Activated T-cell treated with anti-CD3 and anti-CD28 coated beads, Interleukin-2, amount 50 U/mL, for 48 hours (primary cell): ENCODE data around the gene SLC6A7.
"Not testable (repeated sequence)": the region's sequence is repeated elsewhere in the genome, so short reads cannot be mapped to it uniquely, and the experiment has no call there.

Experiments used
- DNase-seq, 2 experiments: peaks; one replicate each; pipeline ENCODE4 v3.0.0-alpha.2; 2020

The SLC6A7 gene

GRCh38 chr5:150222906-150223305 is 33.0 kb downstream of the SLC6A7 start:
- no peak for DNase-seq

DNA sequence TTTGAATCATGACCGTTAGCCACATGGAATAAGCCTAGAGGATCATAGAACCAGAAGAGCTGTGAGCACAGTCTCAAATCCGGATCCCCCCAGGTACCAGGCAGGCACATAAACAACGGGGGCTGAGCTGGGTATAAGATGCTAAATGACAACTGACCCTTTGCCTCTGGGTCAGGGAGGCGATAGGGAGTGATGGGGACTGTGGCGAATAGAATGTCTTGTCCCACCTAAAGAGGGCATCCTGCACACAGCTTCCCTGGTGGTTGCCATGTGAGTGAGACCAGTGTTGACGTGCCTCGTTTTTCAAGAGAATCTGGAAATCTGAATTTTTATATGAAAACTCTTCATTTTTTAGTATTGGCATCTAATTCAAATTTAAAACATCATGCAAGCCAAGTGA is 33.6 kb downstream of the SLC6A7 start:
- no peak for DNase-seq

DNA sequence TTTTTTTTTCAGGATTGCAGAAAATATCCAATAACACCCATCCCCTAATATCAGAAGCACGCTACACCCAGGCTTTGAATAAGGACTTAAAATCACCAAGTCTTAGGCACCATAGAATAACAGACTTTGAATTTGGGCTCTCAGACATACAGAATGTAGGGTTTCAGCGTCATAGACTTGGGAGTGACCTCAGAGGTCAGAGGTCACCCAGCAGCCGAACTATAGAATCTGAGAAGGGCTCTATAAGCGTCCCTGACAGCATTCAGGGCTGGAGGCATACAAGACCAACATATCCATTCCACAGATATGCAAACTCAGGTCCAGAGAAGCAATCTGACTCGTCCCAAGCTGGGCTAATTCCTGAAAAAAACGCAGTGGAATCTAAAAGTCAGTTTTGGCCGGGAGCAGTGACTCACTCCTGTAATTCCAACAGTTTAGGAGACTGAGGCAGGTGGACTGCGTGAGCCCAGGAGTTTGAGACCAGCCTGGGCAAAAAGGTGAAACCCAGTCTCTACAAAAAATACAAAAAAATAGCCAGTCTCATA is 34.7 kb downstream of the SLC6A7 start:
- no peak for DNase-seq

GRCh38 chr5:150227036-150227435 is 37.2 kb downstream of the SLC6A7 start:
- DNase-seq: no peak

DNA sequence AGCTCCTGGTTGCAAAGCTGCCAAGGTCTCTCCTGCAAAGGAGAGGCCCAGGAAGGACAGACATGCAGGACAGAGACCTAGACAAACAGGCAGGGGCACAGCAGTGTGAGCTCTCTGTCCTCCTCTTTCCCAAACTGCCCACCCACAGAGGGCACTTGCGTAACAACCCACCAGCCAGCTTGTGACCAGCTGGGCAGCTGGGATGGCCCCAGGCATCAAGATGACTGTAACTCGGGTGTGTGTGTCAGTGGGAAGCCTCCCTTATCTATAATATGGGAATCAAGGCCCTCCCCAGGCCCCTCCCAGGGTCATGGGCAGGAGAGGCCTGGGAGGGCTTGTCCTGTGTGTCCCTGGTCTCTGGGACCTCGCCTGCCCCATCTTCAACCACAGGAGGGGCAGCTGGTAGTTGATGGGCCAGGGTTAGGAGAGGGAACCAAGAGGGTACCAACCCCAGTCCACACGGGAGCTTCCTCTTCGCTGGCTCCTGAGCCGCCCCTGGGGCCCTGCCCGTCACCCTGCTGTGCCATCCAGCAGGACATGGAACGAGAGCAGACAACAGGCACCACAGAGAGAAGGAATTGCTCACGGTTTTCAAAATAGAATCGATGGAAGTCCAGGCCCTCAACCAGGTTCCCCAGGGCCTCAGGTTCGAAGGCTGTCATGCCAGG is 37.9 kb downstream of the SLC6A7 start:
- DNase-seq: no peak

DNA sequence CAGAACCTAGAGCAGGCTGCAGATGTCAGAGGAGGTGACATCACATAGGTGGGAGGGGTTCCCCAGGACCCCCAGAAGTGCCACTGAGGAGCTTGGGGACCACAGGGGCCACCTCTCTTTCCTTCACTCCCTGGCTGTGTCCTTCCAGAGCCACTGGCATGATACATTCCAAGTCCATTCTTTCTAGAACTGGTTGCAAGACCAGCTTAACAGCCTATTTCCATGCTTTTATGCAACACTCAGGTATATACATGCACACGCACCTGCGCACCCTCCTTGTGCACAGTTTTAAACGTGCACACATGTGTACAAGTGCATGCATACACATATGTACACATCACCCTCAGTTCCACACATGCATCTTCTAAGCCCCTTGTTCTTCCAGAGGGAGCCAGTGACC is 39.7 kb downstream of the SLC6A7 start:
- no peak for DNase-seq

DNA sequence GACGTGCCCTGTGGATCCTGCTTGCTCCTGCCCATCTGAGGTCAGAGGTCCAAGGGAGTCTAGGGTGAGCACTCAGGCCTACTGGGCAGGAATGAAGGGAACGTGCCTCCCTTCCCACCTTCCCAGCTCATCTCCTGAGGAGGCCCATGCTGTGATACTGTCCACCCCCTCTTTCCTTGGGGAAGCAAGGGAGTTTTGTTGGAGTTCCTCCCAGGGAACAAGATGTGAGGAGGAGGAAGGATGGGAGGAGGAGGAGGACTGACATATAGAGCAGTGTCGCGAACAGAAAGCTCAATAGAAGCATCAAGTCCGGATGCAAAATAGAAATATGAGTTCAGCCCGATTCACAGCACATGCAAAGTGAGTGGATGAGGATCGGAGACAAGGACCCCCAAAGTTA is 41.0 kb downstream of the SLC6A7 start:
- no peak for DNase-seq

GRCh38 chr5:150233706-150234105 is 43.8 kb downstream of the SLC6A7 start:
- not testable (repeated sequence) for DNase-seq

GRCh38 chr5:150234576-150235499 is 45.0 kb downstream of the SLC6A7 start:
- DNase-seq: no peak

DNA sequence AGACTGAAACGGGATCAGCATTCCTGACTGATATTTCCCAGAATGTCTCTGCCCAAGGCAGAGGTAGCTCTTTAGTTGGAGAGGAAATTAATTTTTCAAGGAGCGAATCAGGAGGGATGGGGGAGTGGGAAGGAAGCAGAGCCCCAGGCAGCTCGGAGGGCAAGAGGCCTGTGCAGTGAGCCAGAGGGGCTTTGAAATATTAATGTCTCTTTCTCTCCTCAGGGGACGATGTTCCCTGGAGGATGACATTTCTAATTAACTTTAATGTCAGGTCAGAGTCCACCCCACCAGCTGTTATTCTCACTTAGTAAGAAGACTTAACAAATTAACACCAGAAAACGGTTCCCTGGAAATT is 45.6 kb downstream of the SLC6A7 start:
- DNase-seq: no peak

DNA sequence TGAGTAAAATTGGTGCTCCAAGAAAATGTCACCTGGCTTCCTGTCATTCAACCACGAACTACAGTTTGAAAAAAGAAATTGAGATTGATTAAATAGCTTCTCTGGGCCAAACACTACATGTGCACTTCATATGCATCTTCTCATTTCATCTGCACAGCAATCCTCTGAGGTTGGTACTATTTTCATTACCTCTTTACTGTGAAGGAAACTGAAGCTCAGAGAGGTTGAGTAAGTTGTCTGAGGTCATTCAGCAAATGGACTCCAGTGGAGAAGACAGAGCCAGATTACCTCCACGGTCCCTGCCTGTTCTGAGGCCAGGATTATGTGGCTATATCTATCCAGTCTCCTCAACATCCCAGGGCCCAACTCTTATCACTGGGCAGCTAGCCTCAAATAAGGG is 46.5 kb downstream of the SLC6A7 start:
- no peak for DNase-seq

- DNase-seq: no peak
These were observed 47.3 kb downstream of the SLC6A7 start for GRCh38 chr5:150236981-150237754.

GRCh38 chr5:150238646-150239045 is 48.8 kb downstream of the SLC6A7 start:
- no peak for DNase-seq

DNA sequence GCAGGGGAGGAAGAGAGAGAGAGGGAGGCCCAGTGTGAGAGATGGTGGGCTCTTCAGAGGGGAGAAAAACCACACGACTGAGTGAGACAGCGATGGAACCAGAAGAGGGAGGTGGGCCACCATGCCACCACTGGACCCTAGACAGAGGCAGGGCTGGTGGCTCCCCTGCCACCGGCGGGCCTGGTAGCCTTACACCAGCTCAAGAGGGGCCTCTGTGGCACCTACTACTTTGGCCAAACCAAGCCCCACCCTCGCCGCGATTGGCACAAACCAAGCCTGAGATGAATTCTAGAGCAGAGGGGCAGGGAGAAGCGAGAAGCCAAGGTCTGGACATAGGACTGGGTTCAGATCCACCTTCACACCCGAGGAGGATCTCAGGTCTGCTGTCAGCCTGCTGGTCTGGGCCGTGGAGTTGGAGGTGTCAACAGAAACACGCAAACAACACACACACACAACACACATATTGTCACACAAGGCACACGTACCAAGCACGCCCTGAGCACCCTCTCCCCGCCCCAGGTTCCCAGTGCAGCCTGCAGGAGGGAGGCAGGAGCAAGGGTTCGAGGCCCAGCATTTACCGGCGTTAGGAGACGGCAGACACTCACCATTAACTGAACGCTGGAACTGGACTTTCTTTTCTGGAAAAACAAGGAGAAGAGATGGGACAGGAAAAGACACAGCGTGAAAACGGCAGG is 49.4 kb downstream of the SLC6A7 start:
- DNase-seq: no peak

DNA sequence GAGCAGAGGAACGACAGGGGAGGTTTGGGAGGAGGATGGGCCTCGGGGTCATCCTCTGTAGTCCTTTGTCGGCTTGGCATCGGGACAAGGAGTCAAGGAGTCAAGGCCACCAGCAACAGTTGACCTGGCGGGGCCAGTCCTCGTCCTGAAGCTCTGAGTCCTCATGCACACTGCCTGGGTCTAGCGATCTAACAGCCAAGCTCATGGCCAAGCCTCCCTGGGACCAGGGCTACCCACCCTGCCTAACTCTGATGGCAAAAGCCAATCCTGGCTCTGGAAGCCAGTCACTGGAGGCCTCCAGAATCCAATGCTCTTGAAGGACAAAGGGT is 49.9 kb downstream of the SLC6A7 start:
- no peak for DNase-seq

DNA sequence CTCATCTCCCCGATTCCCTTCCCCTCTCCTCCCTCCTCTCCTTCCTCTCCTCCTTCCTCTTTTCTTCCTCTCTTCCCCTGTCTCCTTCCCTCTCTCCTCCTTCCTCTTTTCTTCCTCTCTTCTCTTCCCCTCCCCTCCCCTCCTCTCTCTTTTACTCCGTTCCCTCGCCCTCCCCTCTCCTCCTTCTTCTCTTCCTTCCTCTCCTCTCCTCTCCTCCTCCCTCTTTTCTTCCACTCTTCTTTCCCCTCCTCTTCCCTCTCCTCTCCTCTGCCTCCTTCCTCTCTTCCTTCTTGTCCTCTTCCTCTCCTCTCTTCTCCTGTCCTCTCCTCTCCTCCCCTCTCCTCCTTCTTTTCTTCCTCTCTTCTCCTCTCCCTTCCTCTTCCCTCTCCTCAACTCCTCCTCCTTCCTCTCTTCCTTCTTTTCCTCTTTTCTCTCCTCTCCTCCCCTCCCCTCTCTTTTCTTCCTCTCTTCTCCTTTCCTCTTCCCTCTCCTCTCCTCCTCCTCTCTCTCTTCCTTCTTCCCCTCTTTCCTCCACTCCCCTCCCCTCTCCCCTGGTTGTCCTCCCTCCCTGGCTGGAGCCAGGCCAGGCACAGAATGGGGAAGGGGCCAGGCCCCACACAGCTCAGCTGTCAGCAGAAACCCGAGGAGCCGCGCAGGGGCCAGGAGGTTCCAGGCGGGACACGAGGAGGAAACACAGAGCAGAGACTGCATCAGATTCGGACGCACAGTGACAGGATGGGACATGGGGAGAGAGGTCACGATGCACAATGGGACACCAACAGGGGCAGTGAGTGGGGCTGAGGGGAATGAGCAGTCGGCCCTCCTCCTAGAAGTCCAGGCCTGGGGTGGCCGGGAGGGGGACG is 51.7 kb downstream of the SLC6A7 start:
- DNase-seq: no peak

- DNase-seq: no peak
These were observed 52.5 kb downstream of the SLC6A7 start for GRCh38 chr5:150242251-150242894.

DNA sequence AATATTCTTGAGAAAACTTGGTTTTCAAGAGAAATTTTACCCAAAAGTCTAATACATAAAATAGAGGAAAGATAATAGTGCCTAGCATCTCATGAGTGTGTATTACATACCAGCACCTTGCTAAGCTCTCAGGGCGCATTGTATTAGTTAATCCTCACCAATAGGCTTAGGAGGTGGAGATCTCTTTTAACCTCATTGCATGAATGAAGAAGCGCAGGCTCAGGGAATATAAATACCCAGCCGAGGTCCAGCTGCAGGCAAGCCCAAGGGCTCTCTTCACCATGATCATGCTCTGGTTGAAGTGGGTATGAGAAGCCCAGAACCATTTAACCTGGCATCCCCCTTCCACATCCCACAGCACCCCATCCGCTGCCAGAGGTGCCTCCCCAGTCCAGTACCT is 53.7 kb downstream of the SLC6A7 start:
- no peak for DNase-seq

DNA sequence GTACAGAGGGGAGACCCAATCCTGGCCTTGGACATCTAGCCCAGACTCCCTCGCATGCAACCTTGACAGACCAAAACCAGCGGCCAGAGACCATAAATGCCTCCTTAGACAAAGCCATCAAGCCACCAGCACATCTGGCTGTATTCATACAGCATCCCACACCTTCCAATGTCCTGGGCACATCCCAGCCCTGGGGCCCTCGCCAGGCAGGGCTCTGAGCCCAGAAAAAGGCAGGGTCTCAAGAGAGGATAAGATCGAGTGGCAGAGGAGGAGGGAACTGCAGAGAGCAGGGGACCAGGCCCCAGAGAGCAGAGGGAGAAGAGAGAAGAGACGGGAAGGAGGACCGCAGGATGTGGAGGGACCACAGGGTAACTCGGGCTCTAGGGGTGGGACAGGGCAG is 54.3 kb downstream of the SLC6A7 start:
- DNase-seq: no peak

DNA sequence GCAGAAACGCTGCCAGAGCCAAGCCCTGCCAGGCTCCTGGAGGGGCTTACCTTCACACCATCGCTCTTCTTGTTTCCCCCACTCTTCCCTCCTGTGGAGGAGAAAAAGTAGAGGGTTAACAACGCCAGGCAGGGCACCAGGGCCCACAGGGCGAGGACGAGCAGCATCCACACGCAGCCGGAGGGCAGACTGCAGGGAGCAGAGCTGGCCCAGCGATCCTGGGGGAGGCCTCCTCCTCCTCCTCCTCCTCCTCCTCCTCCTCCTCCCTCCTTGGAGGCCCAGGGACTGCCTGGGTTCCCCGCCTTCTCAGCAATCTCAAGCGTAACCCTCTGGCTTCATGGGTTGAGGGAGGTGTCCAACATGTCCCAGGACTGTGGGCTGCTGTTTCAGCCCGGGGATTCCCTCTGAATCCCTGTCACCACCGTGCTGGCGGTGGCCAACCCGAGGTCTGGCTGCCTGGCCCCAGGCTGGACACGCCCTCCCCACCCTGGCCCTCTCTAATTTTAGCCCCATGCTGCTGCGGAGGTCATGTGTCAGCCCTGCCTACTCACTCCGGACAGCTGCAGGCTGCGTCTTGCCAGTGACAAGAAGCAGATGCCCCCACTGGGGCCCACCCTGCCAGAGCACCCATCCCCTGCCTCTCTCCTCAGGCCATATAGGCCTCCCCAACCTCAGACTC is 55.4 kb downstream of the SLC6A7 start:
- DNase-seq: no peak

- DNase-seq: no peak
These were observed 55.9 kb downstream of the SLC6A7 start for GRCh38 chr5:150245808-150246207.
